HFFc6 (cell line): ENCODE data around the gene CDK15. TPM values are rescaled to one million over a fixed set of nuclear protein-coding genes. Genes with fewer than 3 reads are reported as not detected.

Source experiments
- DNase-seq: peaks from one replicate; pipeline ENCODE4 v3.0.0-alpha.2; 2018
- H3K27ac Mint-ChIP-seq: 2 replicates; pipeline ENCODE4 v1.8.0; 2020; ENCODE audit warnings: mild to moderate bottlenecking, mixed read lengths
- H3K27me3 Mint-ChIP-seq: 2 replicates; pipeline ENCODE4 v1.8.0; 2021; ENCODE audit warnings: mild to moderate bottlenecking, moderate library complexity, mixed read lengths; ENCODE audit not compliant: insufficient read depth
- H3K36me3 Mint-ChIP-seq: 2 replicates; pipeline ENCODE4 v1.8.0; 2021; ENCODE audit warnings: low read depth, mixed read lengths
- H3K4me1 Mint-ChIP-seq: 2 replicates; pipeline ENCODE4 v1.8.0; 2020; ENCODE audit warnings: low read depth, mixed read lengths
- H3K4me3 Mint-ChIP-seq: 2 replicates; pipeline ENCODE4 v1.8.0; 2020; ENCODE audit warnings: mild to moderate bottlenecking, moderate library complexity, mixed read lengths
- H3K9me3 Mint-ChIP-seq: 2 replicates; pipeline ENCODE4 v1.8.0; 2020; ENCODE audit warnings: mild to moderate bottlenecking, mixed read lengths
- total RNA-seq, 6 experiments: library from RNA; stranded (reverse); fragmentation: NEBNext Ultra II Directional; extraction: Animal tissue kit (Norgen Biotek cat#: 25700); gene quantifications; 2 replicates in 1 of 6; 3 replicates in 5 of 6; pipeline ENCODE4 v1.2.3, GENCODE V29; 2021
- TF ChIP-seq, protein P1 (sequence below): fragments of 200-600 bp; sonication (generic); IDR thresholded peaks from 2 replicates; pipeline ENCODE4 v1.5.0; 2021; ENCODE audit warnings: antibody characterized with exemption, mild to moderate bottlenecking

The CDK15 gene
- total RNA-seq, 6 experiments from 2014 or later = 21.7 to 59.8 (median 49.4) TPM

DNA sequence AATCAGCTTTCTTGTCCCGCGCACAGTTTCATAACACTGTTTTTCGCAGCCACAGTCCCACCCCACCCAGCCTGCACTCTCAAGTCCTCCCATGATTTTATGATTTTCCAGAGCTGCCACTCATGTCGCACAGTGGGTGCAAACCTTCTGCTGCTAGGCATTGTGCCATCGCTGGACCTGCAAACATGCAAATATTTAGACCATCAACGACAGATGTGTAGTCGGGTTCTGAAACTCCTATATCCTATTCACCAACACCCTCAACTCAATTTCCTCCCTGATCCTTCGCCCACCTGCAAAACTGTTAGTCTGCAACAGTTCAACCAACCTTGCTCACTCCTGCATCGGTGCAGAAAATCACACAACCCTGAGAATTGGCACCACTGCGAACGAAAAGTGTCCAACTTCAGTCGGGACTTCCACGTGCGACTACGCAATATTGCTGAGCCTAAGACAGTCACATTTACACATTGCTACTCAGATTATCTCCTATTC is 24.7 kb upstream of the CDK15 start:
- TF ChIP-seq, protein P1, sequence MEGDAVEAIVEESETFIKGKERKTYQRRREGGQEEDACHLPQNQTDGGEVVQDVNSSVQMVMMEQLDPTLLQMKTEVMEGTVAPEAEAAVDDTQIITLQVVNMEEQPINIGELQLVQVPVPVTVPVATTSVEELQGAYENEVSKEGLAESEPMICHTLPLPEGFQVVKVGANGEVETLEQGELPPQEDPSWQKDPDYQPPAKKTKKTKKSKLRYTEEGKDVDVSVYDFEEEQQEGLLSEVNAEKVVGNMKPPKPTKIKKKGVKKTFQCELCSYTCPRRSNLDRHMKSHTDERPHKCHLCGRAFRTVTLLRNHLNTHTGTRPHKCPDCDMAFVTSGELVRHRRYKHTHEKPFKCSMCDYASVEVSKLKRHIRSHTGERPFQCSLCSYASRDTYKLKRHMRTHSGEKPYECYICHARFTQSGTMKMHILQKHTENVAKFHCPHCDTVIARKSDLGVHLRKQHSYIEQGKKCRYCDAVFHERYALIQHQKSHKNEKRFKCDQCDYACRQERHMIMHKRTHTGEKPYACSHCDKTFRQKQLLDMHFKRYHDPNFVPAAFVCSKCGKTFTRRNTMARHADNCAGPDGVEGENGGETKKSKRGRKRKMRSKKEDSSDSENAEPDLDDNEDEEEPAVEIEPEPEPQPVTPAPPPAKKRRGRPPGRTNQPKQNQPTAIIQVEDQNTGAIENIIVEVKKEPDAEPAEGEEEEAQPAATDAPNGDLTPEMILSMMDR = no peak
- H3K4me3 Mint-ChIP-seq = peak overlapping the region; percentile 97
- no peak for DNase-seq
- H3K4me1 Mint-ChIP-seq = peaks cover 49% of the 10 kb centered on the region
- peaks cover 6% of the 10 kb centered on the region for H3K36me3 Mint-ChIP-seq
- peak overlapping the region; percentile 98 for H3K27ac Mint-ChIP-seq
- H3K9me3 Mint-ChIP-seq = no peaks in the 10 kb centered on the region
- H3K27me3 Mint-ChIP-seq = peaks cover 2% of the 10 kb centered on the region

DNA sequence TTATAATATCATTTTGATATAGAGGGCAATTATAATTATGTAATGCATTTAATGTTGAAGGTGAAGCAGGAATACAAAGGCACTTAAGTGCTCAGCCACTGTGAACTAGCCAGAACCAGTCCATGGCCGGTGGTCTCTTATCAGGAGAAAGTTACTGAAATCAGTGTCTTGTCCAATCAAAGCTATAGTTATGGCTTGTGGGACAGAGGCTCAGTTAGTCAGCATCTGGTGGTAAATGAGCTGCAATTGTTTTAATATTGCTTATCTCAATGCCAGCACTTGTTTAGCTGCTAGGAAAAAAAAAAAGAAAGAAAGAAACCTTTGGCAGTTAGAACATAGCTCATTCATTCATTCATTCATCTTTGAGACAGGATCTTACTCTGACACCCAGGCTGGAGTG is 21.8 kb upstream of the CDK15 start:
- peaks cover 6% of the 10 kb centered on the region; the same call in 1 of the 2 replicates for H3K36me3 Mint-ChIP-seq
- no peak for DNase-seq
- peaks cover 2% of the 10 kb centered on the region for H3K27me3 Mint-ChIP-seq
- no peak overlapping the region for H3K27ac Mint-ChIP-seq
- H3K9me3 Mint-ChIP-seq = no peaks in the 10 kb centered on the region
- H3K4me3 Mint-ChIP-seq = no peak overlapping the region
- TF ChIP-seq, protein P1 = no peak
- H3K4me1 Mint-ChIP-seq = peaks cover 23% of the 10 kb centered on the region

DNA sequence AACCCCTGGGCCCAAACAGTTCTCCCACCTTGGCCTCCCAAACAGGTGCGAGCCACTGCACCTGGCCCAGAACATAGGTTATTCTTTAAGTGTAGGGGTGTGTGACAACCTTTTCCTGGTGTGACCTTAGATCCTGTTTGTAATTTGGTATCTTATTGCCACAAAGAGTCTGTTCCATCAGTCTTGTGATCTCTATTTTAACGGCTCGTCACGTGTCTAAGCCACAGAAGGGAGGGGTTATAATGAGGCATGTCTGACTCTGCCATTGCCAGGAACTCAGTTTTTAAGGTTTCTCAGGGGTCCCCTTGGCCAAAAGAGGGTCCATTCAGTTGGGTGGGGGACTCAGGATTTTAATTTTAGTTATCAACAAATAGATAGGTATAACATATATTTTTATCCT is 21.2 kb upstream of the CDK15 start:
- Mint-ChIP-seq H3K27ac (no peak overlapping the region), H3K27me3 (peaks cover 2% of the 10 kb centered on the region), H3K4me3 (no peak overlapping the region), H3K36me3 (peaks cover 2% of the 10 kb centered on the region; the same call in 1 of the 2 replicates), H3K9me3 (no peaks in the 10 kb centered on the region), H3K4me1 (peaks cover 19% of the 10 kb centered on the region)
- DNase-seq = no peak
- TF ChIP-seq, protein P1 = no peak

DNA sequence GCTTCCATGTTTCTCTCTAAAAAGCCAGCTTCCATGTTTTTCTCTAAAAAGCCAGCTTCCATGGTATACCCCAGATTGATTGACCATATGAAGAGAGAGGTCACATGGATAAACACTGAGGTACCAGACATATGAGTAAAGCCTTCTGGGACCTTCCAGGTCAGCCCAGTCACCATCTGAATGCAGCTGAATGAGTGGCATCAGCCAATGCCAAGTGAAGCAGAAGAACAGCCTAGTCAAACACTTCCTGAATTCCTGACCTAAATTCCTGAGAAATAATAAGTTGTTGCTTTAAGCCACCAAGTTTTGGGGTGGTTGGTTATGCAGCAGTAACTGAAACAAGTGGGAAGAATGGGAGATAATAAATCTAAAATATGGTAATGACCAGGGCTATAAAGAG is 19.9 kb upstream of the CDK15 start:
- Mint-ChIP-seq H3K4me1 (peaks cover 17% of the 10 kb centered on the region), H3K27me3 (no peaks in the 10 kb centered on the region), H3K4me3 (no peak overlapping the region), H3K9me3 (no peaks in the 10 kb centered on the region), H3K36me3 (no peaks in the 10 kb centered on the region), H3K27ac (peak overlapping the region; percentile 30; the same call in 1 of the 2 replicates)
- peak; percentile 41 for DNase-seq
- TF ChIP-seq, protein P1 = no peak

DNA sequence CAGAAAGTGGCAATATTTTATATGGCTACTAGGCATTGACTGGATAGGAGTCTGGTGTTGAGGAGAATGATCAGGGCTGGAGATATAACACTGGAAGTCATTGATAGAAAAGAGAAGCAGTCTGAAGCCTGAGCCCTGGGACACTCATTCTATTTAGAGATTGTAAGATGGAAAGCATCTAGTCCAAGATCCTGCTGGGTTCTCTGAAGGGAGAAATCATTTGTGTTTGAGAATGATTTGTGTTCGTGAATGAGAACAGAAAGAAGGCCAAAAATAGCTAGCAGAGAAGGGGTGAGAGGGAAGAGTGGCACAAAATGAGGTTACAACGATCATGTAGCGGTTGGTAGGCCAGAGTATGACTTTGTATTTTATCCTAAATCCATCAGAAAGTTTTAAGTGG is 18.0 kb upstream of the CDK15 start:
- no peak for DNase-seq
- H3K4me3 Mint-ChIP-seq = no peak overlapping the region
- no peaks in the 10 kb centered on the region; the same call in 1 of the 2 replicates for H3K36me3 Mint-ChIP-seq
- no peak overlapping the region for H3K27ac Mint-ChIP-seq
- peaks cover 28% of the 10 kb centered on the region for H3K4me1 Mint-ChIP-seq
- no peaks in the 10 kb centered on the region for H3K9me3 Mint-ChIP-seq
- TF ChIP-seq, protein P1 = no peak
- H3K27me3 Mint-ChIP-seq = peaks cover 2% of the 10 kb centered on the region; the same call in 1 of the 2 replicates
